GM12873 (cell line): ENCODE data around the gene OR6N2.

ENCODE experiments used
- CTCF ChIP-seq: IDR thresholded peaks from 2 replicates; pipeline ENCODE4 v1.5.1; 2012; ENCODE audit warnings: low read depth, mild to moderate bottlenecking, moderate library complexity, low read length, control low read depth; ENCODE audit not compliant: insufficient read depth; ENCODE audit errors: missing control alignments

Gene OR6N2

GRCh38 chr1:158728510-158729225 is 52.3 kb downstream of the OR6N2 start:
- no peak for TF ChIP-seq CTCF

DNA sequence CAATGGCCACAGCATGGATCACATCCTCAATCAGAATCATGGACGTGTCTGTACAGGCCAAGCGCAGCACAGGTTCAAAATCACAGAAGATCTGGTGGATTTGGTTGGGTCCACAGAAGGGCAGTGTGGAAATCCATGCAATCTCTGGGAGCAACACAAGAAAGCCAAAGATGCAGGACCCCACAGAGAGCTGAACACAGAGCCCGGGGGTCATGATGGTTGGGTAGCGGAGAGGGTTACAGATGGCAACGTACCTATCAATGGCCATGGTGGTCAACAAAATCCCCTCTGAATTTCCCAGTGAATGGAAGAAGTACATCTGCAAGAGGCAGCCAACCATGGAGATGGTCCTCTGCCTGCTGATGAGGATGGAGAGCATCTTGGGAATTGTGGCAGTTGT is 56.6 kb downstream of the OR6N2 start:
- TF ChIP-seq CTCF, result no peak
